Measurements from ENCODE around the gene OTUD5.

The OTUD5 gene, protein sequence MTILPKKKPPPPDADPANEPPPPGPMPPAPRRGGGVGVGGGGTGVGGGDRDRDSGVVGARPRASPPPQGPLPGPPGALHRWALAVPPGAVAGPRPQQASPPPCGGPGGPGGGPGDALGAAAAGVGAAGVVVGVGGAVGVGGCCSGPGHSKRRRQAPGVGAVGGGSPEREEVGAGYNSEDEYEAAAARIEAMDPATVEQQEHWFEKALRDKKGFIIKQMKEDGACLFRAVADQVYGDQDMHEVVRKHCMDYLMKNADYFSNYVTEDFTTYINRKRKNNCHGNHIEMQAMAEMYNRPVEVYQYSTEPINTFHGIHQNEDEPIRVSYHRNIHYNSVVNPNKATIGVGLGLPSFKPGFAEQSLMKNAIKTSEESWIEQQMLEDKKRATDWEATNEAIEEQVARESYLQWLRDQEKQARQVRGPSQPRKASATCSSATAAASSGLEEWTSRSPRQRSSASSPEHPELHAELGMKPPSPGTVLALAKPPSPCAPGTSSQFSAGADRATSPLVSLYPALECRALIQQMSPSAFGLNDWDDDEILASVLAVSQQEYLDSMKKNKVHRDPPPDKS

DNA sequence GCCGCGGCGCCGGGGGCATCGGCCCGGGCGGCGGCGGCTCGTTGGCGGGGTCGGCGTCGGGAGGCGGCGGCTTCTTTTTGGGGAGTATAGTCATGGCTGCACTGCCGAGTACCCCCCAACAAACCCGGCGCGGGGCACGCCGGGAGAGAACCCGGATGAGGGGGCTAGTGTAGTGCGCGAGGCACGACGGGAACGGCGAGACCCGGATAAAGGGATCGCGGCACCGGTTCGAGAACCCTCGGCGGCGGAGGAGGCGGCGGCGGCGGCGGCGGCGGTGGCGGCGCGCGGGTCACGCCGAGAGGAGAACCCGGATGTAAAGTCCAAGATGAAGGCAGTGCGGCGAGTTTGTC, at the start of gene OTUD5:
OTUD5 (minus strand) TSS at position 131 of the 350 bp plus-strand sequence; CDS start at position 94, 37 bp downstream.
- DNase-seq (ENCODE audit: extremely low spot score): peak; percentile 64
- POLR2A ChIA-PET: interaction anchor here (0.7 to 2.1 kb wide), 6 partner anchors 12 to 85 kb away, joined by 3 to 13 read pairs (median 6); partner anchors contain the start of genes KCND1 and TFE3
- TF ChIP-seq ARNT (IDR thresholded peaks at IDR 0.05) (no peak), FOXA1 (IDR thresholded peaks at IDR 0.05) (no peak), ZNF384 (IDR thresholded peaks at IDR 0.05) (no peak), TARDBP (IDR thresholded peaks at IDR 0.05) (no peak), L3MBTL2 (conservative IDR thresholded peaks at IDR 0.05) (no peak), SUZ12 (IDR thresholded peaks at IDR 0.05) (no peak), CTBP1 (IDR thresholded peaks at IDR 0.05; ENCODE audit: borderline replicate concordance) (no peak)
- CTCF ChIA-PET: no interaction called here

DNA sequence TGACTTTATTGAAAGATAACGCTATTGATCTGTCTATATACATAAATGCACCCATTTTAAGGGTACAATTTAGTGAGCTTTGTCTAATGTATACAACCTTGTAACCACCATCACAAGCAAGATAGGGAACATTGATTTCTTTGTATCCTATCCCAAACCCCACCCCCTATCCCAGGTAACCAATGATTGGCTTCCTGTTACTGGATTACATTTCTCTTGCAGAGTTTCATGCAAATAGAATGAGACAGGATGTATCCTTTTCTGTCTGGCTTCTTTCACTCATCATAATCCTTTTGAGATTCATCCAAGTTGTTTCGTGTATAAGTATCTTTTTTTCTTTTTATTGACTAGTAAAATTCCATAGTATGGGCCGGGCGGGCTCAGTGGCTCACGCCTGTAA, 46.3 kb upstream of the OTUD5 start:
- CTCF ChIA-PET: no interaction called here
- TF ChIP-seq SUZ12 (IDR thresholded peaks at IDR 0.05) (no peak), ARNT (IDR thresholded peaks at IDR 0.05) (no peak)
- DNase-seq (ENCODE audit: extremely low spot score): no peak
- POLR2A ChIA-PET: interaction anchor here (2.0 kb wide), 1 partner anchor 45 kb away, joined by 14 read pairs; no protein-coding TSS in a partner anchor

DNA sequence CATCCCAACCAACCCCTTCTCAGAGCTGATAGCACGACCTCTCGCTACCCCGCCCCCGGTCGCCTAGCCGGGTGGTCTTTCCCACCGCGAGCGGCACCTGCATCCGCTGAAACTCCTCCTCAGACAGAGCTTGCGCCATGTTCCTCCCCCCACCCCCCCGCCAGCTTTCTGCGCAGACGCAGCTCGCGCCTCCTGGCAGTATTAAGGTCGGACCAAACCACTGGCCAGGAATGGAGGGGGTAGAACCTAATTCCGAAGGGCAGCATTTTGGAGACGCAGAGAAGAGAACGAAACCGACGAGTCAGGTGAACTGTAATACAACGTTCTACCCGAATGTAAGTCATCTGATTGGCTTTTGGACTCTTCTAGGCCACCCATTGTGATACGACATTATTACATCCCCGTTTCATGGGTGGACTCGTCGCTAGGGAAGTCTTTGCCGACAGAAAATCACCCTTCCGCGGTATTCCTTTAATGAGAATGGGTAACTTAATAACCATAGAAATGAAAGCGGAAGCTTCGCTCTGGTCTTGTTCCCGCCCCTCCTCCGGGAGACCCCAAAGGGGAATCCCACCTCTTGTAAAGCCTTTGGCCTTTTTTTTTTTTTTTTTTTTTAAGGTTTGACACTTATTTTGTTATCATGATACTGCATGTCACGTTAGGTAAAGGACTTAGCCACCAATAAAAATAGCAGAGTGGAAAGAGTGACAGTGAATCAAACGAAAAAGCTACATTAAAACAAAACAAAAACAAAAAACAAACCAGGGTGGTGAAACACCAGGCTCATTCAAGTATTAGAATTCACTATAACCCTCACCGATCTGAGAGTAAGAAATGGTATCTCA, 44.9 kb upstream of the OTUD5 start, which contains the start of gene GRIPAP1:
GRIPAP1 (minus strand) TSS at position 174 of the 845 bp plus-strand sequence; CDS start at position 139, 35 bp downstream.
- peak; percentile 85 for DNase-seq (ENCODE audit: extremely low spot score)
- CTCF ChIA-PET: interaction anchor here (0.6 to 1.4 kb wide), 2 partner anchors 30 to 75 kb away, joined by 3 read pairs; partner anchors contain the start of gene KCND1
- POLR2A ChIA-PET: interaction anchor here (0.6 to 2.0 kb wide), 6 partner anchors 11 to 165 kb away, joined by 3 to 19 read pairs (median 4); partner anchors contain the start of gene TFE3
- TF ChIP-seq LEF1 (IDR thresholded peaks at IDR 0.05; ENCODE audit: borderline replicate concordance) (no peak), FOXM1 (IDR thresholded peaks at IDR 0.05; ENCODE audit: borderline replicate concordance) (peak; percentile 83; the same call in 1 of the 2 replicates), NFRKB (IDR thresholded peaks at IDR 0.05) (no peak), HDGF (IDR thresholded peaks at IDR 0.05; ENCODE audit: borderline replicate concordance) (no peak), ZNF384 (IDR thresholded peaks at IDR 0.05) (peak; percentile 39; the same call in 1 of the 2 replicates), TARDBP (IDR thresholded peaks at IDR 0.05) (no peak), BHLHE40 (IDR thresholded peaks at IDR 0.05; ENCODE audit: borderline replicate concordance) (peak; percentile 83), ARNT (IDR thresholded peaks at IDR 0.05) (no peak), FOXA1 (IDR thresholded peaks at IDR 0.05) (no peak), L3MBTL2 (conservative IDR thresholded peaks at IDR 0.05) (no peak), ELF4 (IDR thresholded peaks at IDR 0.05) (no peak), SUZ12 (IDR thresholded peaks at IDR 0.05) (no peak), FOXK2 (IDR thresholded peaks at IDR 0.05) (no peak)
- TF ChIP-seq, protein P1, sequence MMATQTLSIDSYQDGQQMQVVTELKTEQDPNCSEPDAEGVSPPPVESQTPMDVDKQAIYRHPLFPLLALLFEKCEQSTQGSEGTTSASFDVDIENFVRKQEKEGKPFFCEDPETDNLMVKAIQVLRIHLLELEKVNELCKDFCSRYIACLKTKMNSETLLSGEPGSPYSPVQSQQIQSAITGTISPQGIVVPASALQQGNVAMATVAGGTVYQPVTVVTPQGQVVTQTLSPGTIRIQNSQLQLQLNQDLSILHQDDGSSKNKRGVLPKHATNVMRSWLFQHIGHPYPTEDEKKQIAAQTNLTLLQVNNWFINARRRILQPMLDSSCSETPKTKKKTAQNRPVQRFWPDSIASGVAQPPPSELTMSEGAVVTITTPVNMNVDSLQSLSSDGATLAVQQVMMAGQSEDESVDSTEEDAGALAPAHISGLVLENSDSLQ (IDR thresholded peaks at IDR 0.05): peak; percentile 23; the same call in 1 of the 2 replicates

DNA sequence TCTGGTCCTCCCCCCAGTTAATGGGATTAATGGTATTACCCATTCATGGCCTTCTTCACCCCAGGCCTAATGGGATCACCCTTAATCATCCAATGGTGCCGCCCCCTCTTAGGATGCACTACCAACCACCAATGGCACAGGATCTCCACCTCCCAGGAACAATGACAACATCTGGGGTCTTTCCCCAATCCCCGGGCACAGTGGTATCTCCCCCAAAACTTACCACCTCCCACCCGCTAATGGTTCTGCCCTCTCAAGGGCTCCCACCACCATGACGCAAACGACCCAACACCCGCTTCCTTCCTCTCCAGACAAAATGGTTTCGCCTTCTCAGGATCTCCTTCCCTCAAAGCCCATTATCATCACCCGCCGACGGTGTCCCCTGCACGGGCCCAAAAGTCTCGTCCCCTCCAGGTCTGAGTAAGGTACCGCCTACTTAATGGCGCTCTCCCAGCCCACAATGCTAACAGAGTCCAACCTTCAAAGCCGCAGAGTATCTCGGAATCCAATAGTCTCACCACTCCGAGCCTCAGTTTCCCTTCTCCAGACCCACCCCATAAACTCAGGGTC, 44.2 kb upstream of the OTUD5 start:
- POLR2A ChIA-PET: interaction anchor here (0.7 to 2.0 kb wide), 4 partner anchors 10 to 43 kb away, joined by 4 to 19 read pairs (median 9); partner anchors contain the start of gene TFE3
- peak; percentile 26 for DNase-seq (ENCODE audit: extremely low spot score)
- CTCF ChIA-PET: no interaction called here
- TF ChIP-seq TARDBP (IDR thresholded peaks at IDR 0.05) (no peak), NFRKB (IDR thresholded peaks at IDR 0.05) (no peak), SP1 (IDR thresholded peaks at IDR 0.05) (no peak), SUZ12 (IDR thresholded peaks at IDR 0.05) (no peak), FOXK2 (IDR thresholded peaks at IDR 0.05) (no peak), FOXA1 (IDR thresholded peaks at IDR 0.05) (no peak), BHLHE40 (IDR thresholded peaks at IDR 0.05; ENCODE audit: borderline replicate concordance) (no peak; the same call in 1 of the 2 replicates), HDGF (IDR thresholded peaks at IDR 0.05; ENCODE audit: borderline replicate concordance) (no peak), ELF4 (IDR thresholded peaks at IDR 0.05) (no peak), CTBP1 (IDR thresholded peaks at IDR 0.05; ENCODE audit: borderline replicate concordance) (no peak), FOXM1 (IDR thresholded peaks at IDR 0.05; ENCODE audit: borderline replicate concordance) (no peak), ZNF384 (IDR thresholded peaks at IDR 0.05) (no peak), LEF1 (IDR thresholded peaks at IDR 0.05; ENCODE audit: borderline replicate concordance) (no peak), ARNT (IDR thresholded peaks at IDR 0.05) (no peak)
- TF ChIP-seq, protein P1 (IDR thresholded peaks at IDR 0.05): no peak

DNA sequence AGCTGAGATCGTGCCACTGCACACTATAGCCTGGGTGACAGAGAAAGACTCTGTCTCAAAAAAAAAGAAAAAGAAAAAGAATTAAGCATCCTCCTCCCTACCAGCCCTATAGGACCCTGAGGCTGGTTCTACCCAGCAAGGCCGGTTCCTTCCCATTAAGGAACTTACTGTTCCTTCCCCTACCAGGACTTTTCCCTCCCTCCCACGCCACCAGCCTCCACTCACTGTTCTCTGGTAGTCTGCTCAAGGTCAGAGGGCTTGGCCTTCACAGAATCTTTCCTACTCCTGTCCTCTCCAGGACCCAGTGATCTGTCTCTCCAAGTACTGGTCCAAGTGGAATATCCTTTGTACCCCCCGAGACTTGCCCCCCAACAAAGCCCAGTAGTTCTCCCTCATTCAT, 43.2 kb upstream of the OTUD5 start:
- no peak for DNase-seq (ENCODE audit: extremely low spot score)
- ChIA-PET POLR2A (no interaction called here), CTCF (no interaction called here)
- TF ChIP-seq NFRKB (IDR thresholded peaks at IDR 0.05) (no peak), TARDBP (IDR thresholded peaks at IDR 0.05) (no peak), ARNT (IDR thresholded peaks at IDR 0.05) (no peak), SP1 (IDR thresholded peaks at IDR 0.05) (no peak), LEF1 (IDR thresholded peaks at IDR 0.05; ENCODE audit: borderline replicate concordance) (no peak)

DNA sequence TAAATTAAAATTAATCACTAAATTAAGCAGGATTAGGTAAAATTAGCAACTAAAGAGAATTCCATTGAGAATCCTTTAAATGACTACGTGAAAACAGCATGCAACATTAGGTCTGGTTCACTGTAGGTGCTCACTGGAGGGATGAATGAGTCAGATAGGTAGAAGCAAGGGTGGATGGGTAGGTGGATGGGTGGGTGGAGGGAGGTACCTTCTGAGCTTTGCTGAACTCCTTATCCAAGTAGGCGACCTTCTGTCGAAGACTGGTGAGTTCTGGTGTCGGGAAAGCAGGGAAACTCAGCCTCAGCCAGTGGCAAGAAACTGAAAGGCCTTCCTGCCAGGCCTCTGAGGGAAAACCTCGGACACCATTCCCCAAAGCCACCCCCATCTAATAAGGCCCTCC, 41.6 kb upstream of the OTUD5 start:
- TF ChIP-seq SUZ12 (IDR thresholded peaks at IDR 0.05) (no peak), BHLHE40 (IDR thresholded peaks at IDR 0.05; ENCODE audit: borderline replicate concordance) (no peak), L3MBTL2 (conservative IDR thresholded peaks at IDR 0.05) (no peak), TARDBP (IDR thresholded peaks at IDR 0.05) (no peak), ELF4 (IDR thresholded peaks at IDR 0.05) (no peak), HDGF (IDR thresholded peaks at IDR 0.05; ENCODE audit: borderline replicate concordance) (no peak), ZNF384 (IDR thresholded peaks at IDR 0.05) (no peak), FOXK2 (IDR thresholded peaks at IDR 0.05) (no peak), CTBP1 (IDR thresholded peaks at IDR 0.05; ENCODE audit: borderline replicate concordance) (no peak), NFRKB (IDR thresholded peaks at IDR 0.05) (no peak), LEF1 (IDR thresholded peaks at IDR 0.05; ENCODE audit: borderline replicate concordance) (no peak), FOXM1 (IDR thresholded peaks at IDR 0.05; ENCODE audit: borderline replicate concordance) (no peak), ARNT (IDR thresholded peaks at IDR 0.05) (no peak), SP1 (IDR thresholded peaks at IDR 0.05) (no peak), FOXA1 (IDR thresholded peaks at IDR 0.05) (no peak)
- TF ChIP-seq, protein P1 (IDR thresholded peaks at IDR 0.05): no peak
- no peak for DNase-seq (ENCODE audit: extremely low spot score)
- ChIA-PET POLR2A (no interaction called here), CTCF (no interaction called here)

Measured in HEK293T (cell line).